NCI-H2107 (cell line): Measurements from ENCODE around the gene RHBDF1.
"Not testable (repeated sequence)": the region's sequence is repeated elsewhere in the genome, so short reads cannot be mapped to it uniquely, and the experiment has no call there.

ENCODE experiments used
- DNase-seq: peaks from one replicate; lab custom pipeline; 2025; lab: John Stamatoyannopoulos, UW

The RHBDF1 gene

GRCh38 chr16:35678-36305 is 36.6 kb downstream of the RHBDF1 start:
- no peak for DNase-seq

- DNase-seq = no peak
Measured at GRCh38 chr16:35011-35677, 37.3 kb downstream of the RHBDF1 start.

GRCh38 chr16:34648-34987 is 37.8 kb downstream of the RHBDF1 start:
- no peak for DNase-seq

- DNase-seq = no peak
Measured at GRCh38 chr16:33877-34647, 38.4 kb downstream of the RHBDF1 start.

DNA sequence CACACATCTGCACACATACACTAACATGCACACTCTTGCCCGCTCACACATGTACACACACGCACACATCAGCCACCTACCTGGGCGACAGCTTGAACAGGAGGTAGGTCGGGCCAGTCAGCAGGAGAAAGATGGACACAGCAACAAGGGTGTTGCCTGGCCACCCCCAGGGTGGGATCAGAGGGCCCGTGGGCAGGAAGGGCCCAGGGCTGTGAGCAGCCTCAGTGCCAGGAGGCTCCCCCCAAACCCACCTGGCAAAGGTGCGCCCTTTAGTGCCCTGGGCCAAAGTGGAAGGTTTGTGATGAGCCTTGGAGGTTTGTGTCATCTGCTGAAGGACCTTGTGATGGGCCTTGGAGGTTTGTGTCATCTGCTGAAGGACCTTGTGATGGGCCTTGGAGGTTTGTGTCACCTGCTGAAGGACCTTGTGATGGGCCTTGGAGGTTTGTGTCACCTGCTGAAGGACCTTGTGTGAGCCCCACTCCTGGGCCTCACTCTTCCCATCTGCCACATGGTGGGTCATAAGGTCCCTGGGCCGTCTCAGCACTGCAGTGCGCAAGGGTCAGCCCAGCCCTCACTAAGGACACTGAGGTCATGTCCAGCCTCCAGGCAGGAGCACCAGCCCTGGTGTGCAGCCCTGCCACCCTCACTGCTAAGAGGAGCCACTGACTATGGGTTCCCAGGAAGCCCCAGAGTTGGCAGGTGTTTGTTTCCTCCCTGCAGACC is 39.1 kb downstream of the RHBDF1 start:
- DNase-seq = not testable (repeated sequence)

DNA sequence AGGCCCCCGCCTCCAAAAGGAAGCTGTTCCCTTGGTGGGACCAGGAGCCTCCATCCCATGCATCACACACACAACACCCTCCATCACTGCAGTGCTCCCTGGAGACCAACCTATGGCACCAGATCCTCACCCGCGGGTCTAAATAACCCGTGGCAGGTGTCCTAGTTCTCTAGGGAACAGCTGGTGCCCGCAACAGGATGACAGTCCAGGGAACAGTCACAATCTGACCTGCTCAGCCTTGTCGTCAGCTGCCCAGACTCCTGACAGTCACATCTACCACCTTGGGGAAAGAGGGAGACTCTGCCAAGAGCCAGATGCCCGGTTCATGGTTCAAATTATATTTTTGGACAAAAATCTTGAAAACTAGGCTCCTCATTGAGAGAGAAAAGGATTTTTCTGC is 41.8 kb downstream of the RHBDF1 start:
- DNase-seq = not testable (repeated sequence)

DNA sequence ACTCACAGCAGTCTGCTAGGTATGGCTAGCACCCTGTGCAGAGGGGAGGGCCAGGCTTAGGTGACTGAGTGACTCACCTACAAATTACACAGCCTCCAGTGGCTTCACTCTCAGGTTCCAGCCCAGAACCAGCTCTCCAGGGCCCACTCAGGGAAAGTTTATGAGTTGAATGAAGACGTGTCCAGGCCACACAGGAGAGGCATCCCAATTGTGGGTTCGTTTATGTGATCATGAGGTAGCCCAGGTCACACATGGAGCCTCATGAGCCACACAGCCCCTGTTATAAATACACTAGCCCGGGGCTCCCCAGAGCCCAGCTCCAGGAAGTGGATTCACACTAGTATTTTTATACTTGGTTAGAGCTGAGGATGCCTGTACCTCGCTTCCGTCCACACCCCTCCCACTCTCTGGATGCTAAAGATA is 46.5 kb downstream of the RHBDF1 start:
- DNase-seq = not testable (repeated sequence)

DNA sequence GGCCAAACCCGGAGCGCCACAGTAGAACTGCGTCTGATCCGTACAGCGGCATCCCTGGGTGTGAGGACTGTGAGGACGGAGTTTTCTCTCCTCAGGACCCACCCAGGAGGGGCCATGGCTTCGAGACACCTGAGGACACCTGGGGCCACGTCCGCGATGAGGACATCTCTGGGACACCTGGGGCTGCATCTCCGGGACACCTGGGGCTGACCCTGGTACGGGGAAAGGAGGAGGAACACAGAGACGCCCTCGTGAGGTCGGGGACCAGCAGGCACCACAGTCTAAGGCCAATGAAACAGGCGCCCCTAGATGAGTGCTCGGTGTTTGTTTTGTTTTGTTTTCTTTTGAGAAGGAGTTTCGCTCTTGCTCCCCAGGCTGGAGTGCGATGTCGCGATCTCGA is 48.3 kb downstream of the RHBDF1 start:
- not testable (repeated sequence) for DNase-seq

- DNase-seq = not testable (repeated sequence)
Measured at GRCh38 chr16:20886-21285, 51.5 kb downstream of the RHBDF1 start.

- DNase-seq = not testable (repeated sequence)
Measured at GRCh38 chr16:17062-17765, 55.2 kb downstream of the RHBDF1 start.

- DNase-seq = not testable (repeated sequence)
Measured at GRCh38 chr16:10772-11171, 61.7 kb downstream of the RHBDF1 start.

DNA sequence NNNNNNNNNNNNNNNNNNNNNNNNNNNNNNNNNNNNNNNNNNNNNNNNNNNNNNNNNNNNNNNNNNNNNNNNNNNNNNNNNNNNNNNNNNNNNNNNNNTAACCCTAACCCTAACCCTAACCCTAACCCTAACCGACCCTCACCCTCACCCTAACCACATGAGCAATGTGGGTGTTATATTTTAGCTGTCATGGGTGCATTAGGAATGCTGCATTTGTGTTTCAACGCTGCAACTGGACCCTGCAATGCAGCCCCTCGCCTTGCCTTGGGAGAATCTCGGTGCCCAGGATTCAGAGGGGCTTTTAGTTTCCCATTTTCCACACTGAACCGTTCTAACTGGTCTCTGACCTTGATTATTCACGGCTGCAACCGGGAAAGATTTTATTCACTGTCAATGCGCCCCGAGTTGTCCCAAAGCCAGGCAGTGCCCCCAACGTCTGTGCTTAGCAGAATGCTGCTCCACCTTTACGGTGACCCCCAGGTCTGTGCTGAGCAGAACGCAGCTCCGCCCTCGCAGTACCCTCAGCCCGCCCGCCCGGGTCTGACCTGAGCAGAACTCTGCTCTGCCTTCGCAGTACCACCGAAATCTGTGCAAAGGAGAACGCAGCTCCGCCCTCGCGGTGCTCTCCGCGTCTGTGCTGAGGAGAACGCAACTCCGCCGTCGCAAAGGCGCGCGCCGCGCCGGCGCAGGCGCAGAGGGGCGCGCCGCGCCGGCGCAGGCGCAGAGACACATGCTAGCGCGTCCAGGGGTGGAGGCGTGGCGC is 62.3 kb downstream of the RHBDF1 start:
- no peak for DNase-seq
